Uterus (tissue), 2 donors: ENCODE results near the gene SPACA4.

Source experiments
- POLR2A ChIP-seq, 2 donors: fragments of 450-650 bp; IDR thresholded peaks; one replicate each; pipeline ENCODE4 v1.6.1; 2016; ENCODE audit warnings: antibody characterized with exemption in 2 of 2, mild to moderate bottlenecking in 1 of 2, moderate library complexity in 1 of 2
- TF ChIP-seq, protein P1 (sequence below), 4 experiments: fragments of 200-600 bp in 2 of 4; fragments of 450-650 bp in 2 of 4; sonication (generic) in 2 of 4; IDR thresholded peaks; one replicate each; pipeline ENCODE4 v1.5.1; 2016 to 2019; ENCODE audit warnings: antibody characterized with exemption in 4 of 4, mild to moderate bottlenecking in 2 of 4, moderate library complexity in 1 of 4

- TF ChIP-seq, protein P1, sequence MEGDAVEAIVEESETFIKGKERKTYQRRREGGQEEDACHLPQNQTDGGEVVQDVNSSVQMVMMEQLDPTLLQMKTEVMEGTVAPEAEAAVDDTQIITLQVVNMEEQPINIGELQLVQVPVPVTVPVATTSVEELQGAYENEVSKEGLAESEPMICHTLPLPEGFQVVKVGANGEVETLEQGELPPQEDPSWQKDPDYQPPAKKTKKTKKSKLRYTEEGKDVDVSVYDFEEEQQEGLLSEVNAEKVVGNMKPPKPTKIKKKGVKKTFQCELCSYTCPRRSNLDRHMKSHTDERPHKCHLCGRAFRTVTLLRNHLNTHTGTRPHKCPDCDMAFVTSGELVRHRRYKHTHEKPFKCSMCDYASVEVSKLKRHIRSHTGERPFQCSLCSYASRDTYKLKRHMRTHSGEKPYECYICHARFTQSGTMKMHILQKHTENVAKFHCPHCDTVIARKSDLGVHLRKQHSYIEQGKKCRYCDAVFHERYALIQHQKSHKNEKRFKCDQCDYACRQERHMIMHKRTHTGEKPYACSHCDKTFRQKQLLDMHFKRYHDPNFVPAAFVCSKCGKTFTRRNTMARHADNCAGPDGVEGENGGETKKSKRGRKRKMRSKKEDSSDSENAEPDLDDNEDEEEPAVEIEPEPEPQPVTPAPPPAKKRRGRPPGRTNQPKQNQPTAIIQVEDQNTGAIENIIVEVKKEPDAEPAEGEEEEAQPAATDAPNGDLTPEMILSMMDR (IDR thresholded peaks at IDR 0.05) = no peak
- TF ChIP-seq POLR2A (IDR thresholded peaks at IDR 0.05) = no peak
Observed at GRCh38 chr19:48582168-48582567, 24.4 kb upstream of the SPACA4 start.
